HepG2 (cell line): Measurements from ENCODE around the gene SECTM1. TPM values are rescaled to one million over a fixed set of nuclear protein-coding genes. Genes with fewer than 3 reads are reported as not detected.

Source experiments
- EED ChIP-seq: sonication (generic); formaldehyde crosslinking; IDR thresholded peaks from 2 replicates; pipeline ENCODE4 v1.5.0; 2020; ENCODE audit warnings: mild to moderate bottlenecking, missing genetic modification reagents
- HDAC6 ChIP-seq: fragments of 200-600 bp; sonication (generic); IDR thresholded peaks from 2 replicates; pipeline ENCODE4 v1.7.0; 2017; ENCODE audit warnings: mild to moderate bottlenecking, antibody characterized with exemption, low read length, low read depth
- HNRNPL ChIP-seq: fragments of 200-400 bp; formaldehyde crosslinking; IDR thresholded peaks from 2 replicates; pipeline ENCODE4 v1.6.1; 2017; ENCODE audit warnings: mild to moderate bottlenecking, low read depth, low read length
- IKZF4 ChIP-seq: sonication (generic); formaldehyde crosslinking; IDR thresholded peaks from 2 replicates; pipeline ENCODE4 v1.5.1; 2020; ENCODE audit warnings: borderline replicate concordance, mild to moderate bottlenecking, low read depth, missing genetic modification reagents; ENCODE audit errors: not compliant biosample characterization
- MAFG ChIP-seq: sonication (generic); formaldehyde crosslinking; IDR thresholded peaks from 2 replicates; pipeline ENCODE4 v1.5.1; 2020; ENCODE audit warnings: mild to moderate bottlenecking, missing genetic modification reagents
- MXD3 ChIP-seq: IDR thresholded peaks from 2 replicates; pipeline ENCODE4 v1.6.1; 2016; ENCODE audit warnings: mild to moderate bottlenecking, missing biosample characterization, missing genetic modification reagents
- NFYC ChIP-seq: IDR thresholded peaks from 2 replicates; pipeline ENCODE4 v1.6.1; 2016; ENCODE audit warnings: missing genetic modification reagents, missing compliant biosample characterization
- PAXIP1 ChIP-seq: sonication (generic); formaldehyde crosslinking; conservative IDR thresholded peaks from 2 replicates; pipeline ENCODE4 v1.4.0; 2020; ENCODE audit warnings: mild to moderate bottlenecking, missing genetic modification reagents, moderate library complexity
- TOPORS ChIP-seq: sonication (generic); formaldehyde crosslinking; IDR thresholded peaks from 2 replicates; pipeline ENCODE4 v1.8.0; 2023; ENCODE audit warnings: mild to moderate bottlenecking, missing genetic modification reagents
- ZFAT ChIP-seq: sonication (generic); formaldehyde crosslinking; conservative IDR thresholded peaks from 2 replicates; pipeline ENCODE4 v1.8.1; 2023; ENCODE audit warnings: missing genetic modification reagents, inconsistent platforms
- ZFP62 ChIP-seq: sonication (generic); formaldehyde crosslinking; IDR thresholded peaks from 2 replicates; pipeline ENCODE4 v1.4.0; 2020; ENCODE audit warnings: missing genetic modification reagents
- ZFP82 ChIP-seq: sonication (generic); formaldehyde crosslinking; IDR thresholded peaks from 2 replicates; pipeline ENCODE4 v1.5.1; 2020; ENCODE audit warnings: mild to moderate bottlenecking, missing genetic modification reagents, borderline replicate concordance
- ZNF205 ChIP-seq: IDR thresholded peaks from 2 replicates; pipeline ENCODE4 v1.6.1; 2018; ENCODE audit warnings: missing biosample characterization, missing genetic modification reagents
- ZNF276 ChIP-seq: sonication (generic); formaldehyde crosslinking; IDR thresholded peaks from 2 replicates; pipeline ENCODE4 v1.4.0; 2020; ENCODE audit warnings: mild to moderate bottlenecking, low read depth, missing genetic modification reagents
- ZNF350 ChIP-seq: sonication (generic); formaldehyde crosslinking; IDR thresholded peaks from 2 replicates; pipeline ENCODE4 v1.4.0; 2020; ENCODE audit warnings: mild to moderate bottlenecking, low read depth, missing genetic modification reagents, borderline replicate concordance
- ZNF562 ChIP-seq: sonication (generic); formaldehyde crosslinking; IDR thresholded peaks from 2 replicates; pipeline ENCODE4 v1.8.0; 2022; ENCODE audit warnings: missing genetic modification reagents, borderline replicate concordance
- ZNF609 ChIP-seq: sonication (generic); formaldehyde crosslinking; IDR thresholded peaks from 2 replicates; pipeline ENCODE4 v1.4.0; 2020; ENCODE audit warnings: mild to moderate bottlenecking, missing genetic modification reagents, borderline replicate concordance
- ZNF703 ChIP-seq: sonication (generic); formaldehyde crosslinking; IDR thresholded peaks from 2 replicates; pipeline ENCODE4 v1.5.1; 2020; ENCODE audit warnings: missing genetic modification reagents, mild to moderate bottlenecking, moderate library complexity, borderline replicate concordance
- ZSCAN31 ChIP-seq: sonication (generic); formaldehyde crosslinking; IDR thresholded peaks from 2 replicates; pipeline ENCODE4 v1.5.0; 2020; ENCODE audit warnings: low read depth, mild to moderate bottlenecking, missing genetic modification reagents
- polyA plus RNA-seq, 8 experiments: library from polyadenylated mRNA; depleted of rRNA in 3 of 8; stranded (reverse) in 7 of 8; unstranded in 1 of 8; fragments of >200 nt; fragmentation: Illumina TruSeq in 4 of 8; extraction: Trizol in 4 of 8; gene quantifications; 2 replicates each; pipeline versions ENCODE4 v1.2.1 to v1.2.3, GENCODE V29; 2011 to 2016; ENCODE audit warnings: low read depth in 4 of 8, missing spikeins in 1 of 8, mixed read lengths in 1 of 8; ENCODE audit not compliant: insufficient read depth in 1 of 8
- total RNA-seq, 5 experiments: library from RNA; depleted of rRNA; stranded (reverse); fragments of >200 nt; fragmentation: Illumina TruSeq; extraction: Trizol; gene quantifications; 2 replicates each; pipeline ENCODE4 v1.2.3, GENCODE V29; 2016; ENCODE audit warnings: low read depth in 1 of 5

The SECTM1 gene
- total and polyA plus RNA-seq, 2 of the 13 experiments (the other 11 are each of a cell fraction or from before 2014, with no cell fraction given), result 3.5 to 5.3 TPM

GRCh38 chr17:82338858-82339633, 5.5 kb upstream of the SECTM1 start (continued):
- TF ChIP-seq HDAC6, result no peak
- no peak for TF ChIP-seq ZNF205 (CRISPR knock-in tag)
- no peak for TF ChIP-seq ZFAT (CRISPR knock-in tag)
- TF ChIP-seq ZFP62, result no peak
- TF ChIP-seq ZFP82 (CRISPR knock-in tag), result no peak
- TF ChIP-seq IKZF4 (CRISPR knock-in tag), result no peak
- TF ChIP-seq ZSCAN31 (CRISPR knock-in tag), result no peak
- TF ChIP-seq ZNF562 (CRISPR knock-in tag), result no peak
- TF ChIP-seq ZNF350 (CRISPR knock-in tag), result peak; percentile 64
- no peak for TF ChIP-seq TOPORS (CRISPR knock-in tag)
- TF ChIP-seq ZNF703 (CRISPR knock-in tag), result no peak
- no peak for TF ChIP-seq NFYC (CRISPR knock-in tag)
- no peak for TF ChIP-seq ZNF609 (CRISPR knock-in tag)
- TF ChIP-seq HNRNPL, result peak; percentile 93
- no peak for TF ChIP-seq EED
- 0 out of 2 replicates have a peak, but pooled peaks have one; percentile 31 for TF ChIP-seq MXD3
- TF ChIP-seq PAXIP1 (CRISPR knock-in tag), result no peak
- TF ChIP-seq ZNF276 (CRISPR knock-in tag), result no peak
- no peak for TF ChIP-seq MAFG
